Astrocyte of the spinal cord (primary cell): ENCODE data around the gene MARK4.

Source experiments
- DNase-seq: peaks from one replicate; pipeline ENCODE4 v3.0.0; 2011; ENCODE audit warnings: low read depth, low spot score
- H3K4me3 ChIP-seq: 2 replicates; pipeline ENCODE4 v1.5.1; 2011; ENCODE audit warnings: low read depth, mild to moderate bottlenecking, low read length, moderate library complexity
- in situ Hi-C: cut with HindIII; loops from 2 replicates; pipeline ENCODE4 v1.10.0; 2017; ENCODE audit warnings: low sequenced_read_pairs
- TF ChIP-seq, protein P1 (sequence below): IDR thresholded peaks from 2 replicates; pipeline ENCODE4 v1.5.1; 2012; ENCODE audit warnings: low read depth, mild to moderate bottlenecking, low read length, inconsistent platforms

Gene MARK4

DNA sequence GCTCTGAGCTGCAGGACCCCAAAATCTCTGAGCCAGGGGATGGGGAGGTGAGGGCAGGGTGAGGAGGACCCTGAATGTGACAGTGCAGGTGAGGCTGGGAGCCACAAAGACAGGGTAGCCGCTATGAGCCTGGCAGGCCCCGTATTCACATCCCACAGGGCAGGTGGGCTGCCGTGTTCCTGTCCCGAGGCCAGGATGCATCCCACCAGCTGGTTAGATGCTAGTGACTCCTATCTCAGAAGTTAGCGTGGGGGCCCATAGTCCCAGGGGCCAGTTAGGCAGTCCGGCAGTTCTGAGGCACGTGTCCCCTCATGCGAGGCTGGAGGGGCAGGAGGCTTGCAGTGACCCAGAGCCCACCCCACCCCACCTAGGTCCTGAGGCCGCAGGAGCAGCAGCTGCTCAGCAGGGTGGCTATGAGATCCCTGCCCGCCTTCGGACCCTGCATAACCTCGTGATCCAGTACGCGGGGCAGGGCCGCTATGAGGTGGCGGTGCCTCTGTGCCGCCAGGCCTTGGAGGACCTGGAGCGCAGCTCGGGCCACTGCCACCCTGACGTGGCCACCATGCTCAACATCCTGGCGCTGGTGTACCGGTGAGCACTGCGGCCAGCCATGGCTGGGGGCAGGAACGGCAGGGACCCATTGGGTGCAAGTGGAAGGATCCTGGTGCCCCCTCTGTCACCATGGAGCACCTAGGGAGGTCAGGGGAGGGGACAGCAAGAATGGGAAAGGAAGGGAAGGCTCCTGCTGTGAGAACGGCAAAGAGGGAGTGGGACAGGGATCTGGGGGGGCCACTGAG, 96.7 kb downstream of the MARK4 start:
- no peak overlapping the region for H3K4me3 ChIP-seq
- in situ Hi-C loops = no loop called here
- TF ChIP-seq, protein P1, sequence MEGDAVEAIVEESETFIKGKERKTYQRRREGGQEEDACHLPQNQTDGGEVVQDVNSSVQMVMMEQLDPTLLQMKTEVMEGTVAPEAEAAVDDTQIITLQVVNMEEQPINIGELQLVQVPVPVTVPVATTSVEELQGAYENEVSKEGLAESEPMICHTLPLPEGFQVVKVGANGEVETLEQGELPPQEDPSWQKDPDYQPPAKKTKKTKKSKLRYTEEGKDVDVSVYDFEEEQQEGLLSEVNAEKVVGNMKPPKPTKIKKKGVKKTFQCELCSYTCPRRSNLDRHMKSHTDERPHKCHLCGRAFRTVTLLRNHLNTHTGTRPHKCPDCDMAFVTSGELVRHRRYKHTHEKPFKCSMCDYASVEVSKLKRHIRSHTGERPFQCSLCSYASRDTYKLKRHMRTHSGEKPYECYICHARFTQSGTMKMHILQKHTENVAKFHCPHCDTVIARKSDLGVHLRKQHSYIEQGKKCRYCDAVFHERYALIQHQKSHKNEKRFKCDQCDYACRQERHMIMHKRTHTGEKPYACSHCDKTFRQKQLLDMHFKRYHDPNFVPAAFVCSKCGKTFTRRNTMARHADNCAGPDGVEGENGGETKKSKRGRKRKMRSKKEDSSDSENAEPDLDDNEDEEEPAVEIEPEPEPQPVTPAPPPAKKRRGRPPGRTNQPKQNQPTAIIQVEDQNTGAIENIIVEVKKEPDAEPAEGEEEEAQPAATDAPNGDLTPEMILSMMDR = no peak
- no peak for DNase-seq

- no peak overlapping the region for H3K4me3 ChIP-seq
- TF ChIP-seq, protein P1 = no peak
- in situ Hi-C loops = no loop called here
- no peak for DNase-seq
Measured at GRCh38 chr19:45348367-45349125, 97.5 kb downstream of the MARK4 start.

GRCh38 chr19:45349126-45349415, 98.0 kb downstream of the MARK4 start:
- H3K4me3 ChIP-seq = no peak overlapping the region
- DNase-seq = no peak
- TF ChIP-seq, protein P1 = no peak
- in situ Hi-C loops = no loop called here

GRCh38 chr19:45349430-45349941, 98.4 kb downstream of the MARK4 start:
- H3K4me3 ChIP-seq = no peak overlapping the region
- no peak for DNase-seq
- TF ChIP-seq, protein P1 = no peak
- in situ Hi-C loops = no loop called here

GRCh38 chr19:45350477-45351058, 99.5 kb downstream of the MARK4 start:
- no peak overlapping the region for H3K4me3 ChIP-seq
- TF ChIP-seq, protein P1 = no peak
- in situ Hi-C loops = no loop called here
- DNase-seq = no peak

DNA sequence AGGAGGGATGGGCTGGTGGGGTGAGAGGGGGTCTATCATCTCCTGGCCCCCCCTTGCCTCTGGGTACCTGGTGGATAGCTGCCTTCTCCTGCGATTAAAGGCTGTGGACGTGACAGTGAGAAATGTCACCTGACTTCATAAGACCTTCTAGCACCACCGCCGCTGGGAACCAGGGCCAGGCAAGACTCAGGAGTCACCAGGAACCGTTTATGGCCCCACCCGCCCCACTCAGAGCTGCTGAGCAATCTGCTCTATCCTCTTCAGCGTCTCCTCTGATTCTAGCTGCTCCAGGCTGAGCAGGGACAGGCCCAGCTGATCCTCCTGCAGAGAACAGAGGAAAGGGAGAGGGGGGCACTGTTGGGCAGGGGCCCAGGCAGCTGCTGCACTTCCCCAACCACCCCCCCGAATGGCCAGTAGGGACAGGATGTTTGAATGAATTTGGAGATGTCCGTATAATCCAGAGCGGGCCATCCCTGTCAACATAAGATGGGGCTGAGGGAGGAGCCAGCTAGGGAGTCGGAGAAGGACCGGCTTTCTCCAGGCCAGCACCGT, 100.4 kb downstream of the MARK4 start:
- no peak overlapping the region for H3K4me3 ChIP-seq
- no peak for DNase-seq
- TF ChIP-seq, protein P1 = no peak
- in situ Hi-C loops = no loop called here
